ENCODE measurements around the gene PIP5K1B. TPM values are rescaled to one million over a fixed set of nuclear protein-coding genes. Genes with fewer than 3 reads are reported as not detected.

PIP5K1B gene
- total and polyA plus RNA-seq, 2 of the 13 experiments (the other 11 are each of a cell fraction or from before 2014, with no cell fraction given) = 15.8 to 17.5 TPM

DNA sequence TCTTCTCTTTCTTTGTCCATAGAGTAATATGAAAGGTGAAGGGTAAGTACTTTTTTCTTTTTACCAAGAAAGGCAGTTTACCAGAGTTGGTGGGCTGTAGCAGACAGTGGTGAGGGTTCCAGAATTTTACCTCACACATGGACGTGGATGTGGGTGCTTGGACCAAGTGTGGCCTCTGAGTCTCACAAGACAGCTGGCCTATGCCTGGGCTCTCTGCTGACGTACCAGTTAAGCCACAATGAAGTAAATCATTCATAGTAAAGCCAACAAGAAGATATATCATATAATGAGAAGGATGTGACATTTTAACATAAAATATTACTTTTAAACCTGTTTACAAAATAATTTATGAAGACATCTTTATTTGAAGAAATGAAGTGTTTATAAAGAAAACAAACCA is 202.9 kb downstream of the PIP5K1B start:
- H3K4me1 ChIP-seq (ENCODE audit: insufficient read depth, low read length) = no peaks in the 10 kb centered on the region
- DNase-seq (ENCODE audit: low spot score) (no peak), FAIRE-seq (no peak), ATAC-seq (no peak)
- H3K27me3 ChIP-seq (ENCODE audit: control insufficient read depth in 1 of 2, insufficient read depth in 2 of 2, low read length in 2 of 2) = no peaks in the 10 kb centered on the region
- H2AFZ ChIP-seq (ENCODE audit: low read length) = no peak overlapping the region
- no peaks in the 10 kb centered on the region for H4K20me1 ChIP-seq (ENCODE audit: insufficient read depth, low read length)
- H3K4me3 ChIP-seq (replicated peaks in 1 of 3; ENCODE audit: insufficient read depth in 1 of 3, low read depth in 2 of 3, low read length in 3 of 3) = no peak overlapping the region
- no peak overlapping the region for H3K4me2 ChIP-seq (ENCODE audit: low read depth, low read length)
- ChIA-PET POLR2A (no interaction called here), CTCF (ENCODE audit: low intra/inter-chr PET ratio, low total read pairs) (no interaction called here)
- intact Hi-C loops (cut with micrococcal nuclease; ENCODE audit: unreplicated experiment) (no loop called here), in situ Hi-C loops (cut with HindIII; ENCODE audit: extremely low pct_ligation_motif_present, low pct_unique_long_range_greater_than_20kb) (no loop called here)
- no peak overlapping the region for H3K9ac ChIP-seq (ENCODE audit: insufficient read depth, low read depth, low read length)
- H3K36me3 ChIP-seq (replicated peaks in 1 of 2; ENCODE audit: control insufficient read depth in 1 of 2, insufficient read depth in 2 of 2, low read length in 2 of 2) = no peaks in the 10 kb centered on the region
- BruUV-seq (replicated peaks) = no TSS peak
- TF ChIP-seq PRPF4 (IDR thresholded peaks at IDR 0.05; ENCODE audit: low read depth, low read length, poor library complexity, severe bottlenecking) (no peak), HOXD1 (CRISPR knock-in tag; IDR thresholded peaks at IDR 0.05) (no peak), KDM6A (CRISPR knock-in tag; IDR thresholded peaks at IDR 0.05; ENCODE audit: low read depth) (no peak), TBL1XR1 (IDR thresholded peaks at IDR 0.05; ENCODE audit: borderline replicate concordance, low read length, partially characterized antibody) (no peak), ZSCAN31 (CRISPR knock-in tag; IDR thresholded peaks at IDR 0.05; ENCODE audit: low read depth) (no peak), ZNF383 (CRISPR knock-in tag; IDR thresholded peaks at IDR 0.05; ENCODE audit: borderline replicate concordance) (no peak)
- H3K9me3 ChIP-seq (ENCODE audit: low read length) = no peaks in the 10 kb centered on the region
- 92% methylated on average over 2 of the region's 2 CpGs for WGBS (ENCODE audit: low lambda C conversion rate)
- no peak overlapping the region for H3K27ac ChIP-seq (ENCODE audit: extremely low read length, insufficient read depth, low read length)
- H3K79me2 ChIP-seq (ENCODE audit: insufficient read depth, low read length) = no peaks in the 10 kb centered on the region

DNA sequence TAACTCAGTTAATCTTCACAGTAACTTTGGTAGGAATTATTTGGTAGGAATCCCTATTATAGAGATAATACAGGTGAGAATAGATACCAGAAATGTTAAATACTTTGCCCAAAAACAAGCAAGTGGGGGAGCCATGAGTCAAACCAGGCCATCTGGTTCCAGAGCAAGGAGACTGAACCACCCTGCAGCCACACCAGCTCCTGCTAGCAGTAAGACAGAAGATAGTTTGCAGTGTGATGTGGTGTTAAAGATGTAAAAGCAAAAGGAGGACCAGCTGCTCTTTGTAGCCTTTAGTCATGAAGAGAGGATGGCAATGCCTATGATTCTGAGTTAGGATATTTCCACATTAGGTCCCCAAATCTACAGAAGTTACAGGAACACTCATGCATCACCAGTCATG is 207.5 kb downstream of the PIP5K1B start:
- Histone ChIP-seq H4K20me1 (ENCODE audit: insufficient read depth, low read length) (no peaks in the 10 kb centered on the region), H3K9ac (ENCODE audit: insufficient read depth, low read depth, low read length) (no peak overlapping the region), H3K79me2 (ENCODE audit: insufficient read depth, low read length) (no peaks in the 10 kb centered on the region), H3K4me3 (replicated peaks in 1 of 3; ENCODE audit: insufficient read depth in 1 of 3, low read depth in 2 of 3, low read length in 3 of 3) (no peak overlapping the region), H3K27me3 (ENCODE audit: control insufficient read depth in 1 of 2, insufficient read depth in 2 of 2, low read length in 2 of 2) (no peaks in the 10 kb centered on the region), H3K9me3 (ENCODE audit: low read length) (no peaks in the 10 kb centered on the region), H3K4me1 (ENCODE audit: insufficient read depth, low read length) (no peaks in the 10 kb centered on the region), H3K4me2 (ENCODE audit: low read depth, low read length) (no peak overlapping the region), H3K27ac (ENCODE audit: extremely low read length, insufficient read depth, low read length) (no peak overlapping the region), H2AFZ (ENCODE audit: low read length) (no peak overlapping the region), H3K36me3 (replicated peaks in 1 of 2; ENCODE audit: control insufficient read depth in 1 of 2, insufficient read depth in 2 of 2, low read length in 2 of 2) (peaks cover 2 to 7% of the 10 kb centered on the region in 2 experiments; a peak in 2 of 5 replicates)
- no peak for FAIRE-seq
- CTCF ChIA-PET (ENCODE audit: low intra/inter-chr PET ratio, low total read pairs) = no interaction called here
- POLR2A ChIA-PET = no interaction called here
- intact Hi-C loops (cut with micrococcal nuclease; ENCODE audit: unreplicated experiment) = no loop called here
- in situ Hi-C loops (cut with HindIII; ENCODE audit: extremely low pct_ligation_motif_present, low pct_unique_long_range_greater_than_20kb) = no loop called here
- no peak for DNase-seq (ENCODE audit: low spot score)
- BruUV-seq (replicated peaks) = no TSS peak
- ATAC-seq = no peak
- TF ChIP-seq, protein P1, sequence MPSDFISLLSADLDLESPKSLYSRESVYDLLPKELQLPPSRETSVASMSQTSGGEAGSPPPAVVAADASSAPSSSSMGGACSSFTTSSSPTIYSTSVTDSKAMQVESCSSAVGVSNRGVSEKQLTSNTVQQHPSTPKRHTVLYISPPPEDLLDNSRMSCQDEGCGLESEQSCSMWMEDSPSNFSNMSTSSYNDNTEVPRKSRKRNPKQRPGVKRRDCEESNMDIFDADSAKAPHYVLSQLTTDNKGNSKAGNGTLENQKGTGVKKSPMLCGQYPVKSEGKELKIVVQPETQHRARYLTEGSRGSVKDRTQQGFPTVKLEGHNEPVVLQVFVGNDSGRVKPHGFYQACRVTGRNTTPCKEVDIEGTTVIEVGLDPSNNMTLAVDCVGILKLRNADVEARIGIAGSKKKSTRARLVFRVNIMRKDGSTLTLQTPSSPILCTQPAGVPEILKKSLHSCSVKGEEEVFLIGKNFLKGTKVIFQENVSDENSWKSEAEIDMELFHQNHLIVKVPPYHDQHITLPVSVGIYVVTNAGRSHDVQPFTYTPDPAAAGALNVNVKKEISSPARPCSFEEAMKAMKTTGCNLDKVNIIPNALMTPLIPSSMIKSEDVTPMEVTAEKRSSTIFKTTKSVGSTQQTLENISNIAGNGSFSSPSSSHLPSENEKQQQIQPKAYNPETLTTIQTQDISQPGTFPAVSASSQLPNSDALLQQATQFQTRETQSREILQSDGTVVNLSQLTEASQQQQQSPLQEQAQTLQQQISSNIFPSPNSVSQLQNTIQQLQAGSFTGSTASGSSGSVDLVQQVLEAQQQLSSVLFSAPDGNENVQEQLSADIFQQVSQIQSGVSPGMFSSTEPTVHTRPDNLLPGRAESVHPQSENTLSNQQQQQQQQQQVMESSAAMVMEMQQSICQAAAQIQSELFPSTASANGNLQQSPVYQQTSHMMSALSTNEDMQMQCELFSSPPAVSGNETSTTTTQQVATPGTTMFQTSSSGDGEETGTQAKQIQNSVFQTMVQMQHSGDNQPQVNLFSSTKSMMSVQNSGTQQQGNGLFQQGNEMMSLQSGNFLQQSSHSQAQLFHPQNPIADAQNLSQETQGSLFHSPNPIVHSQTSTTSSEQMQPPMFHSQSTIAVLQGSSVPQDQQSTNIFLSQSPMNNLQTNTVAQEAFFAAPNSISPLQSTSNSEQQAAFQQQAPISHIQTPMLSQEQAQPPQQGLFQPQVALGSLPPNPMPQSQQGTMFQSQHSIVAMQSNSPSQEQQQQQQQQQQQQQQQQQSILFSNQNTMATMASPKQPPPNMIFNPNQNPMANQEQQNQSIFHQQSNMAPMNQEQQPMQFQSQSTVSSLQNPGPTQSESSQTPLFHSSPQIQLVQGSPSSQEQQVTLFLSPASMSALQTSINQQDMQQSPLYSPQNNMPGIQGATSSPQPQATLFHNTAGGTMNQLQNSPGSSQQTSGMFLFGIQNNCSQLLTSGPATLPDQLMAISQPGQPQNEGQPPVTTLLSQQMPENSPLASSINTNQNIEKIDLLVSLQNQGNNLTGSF (CRISPR knock-in tag; IDR thresholded peaks at IDR 0.05) = no peak
- TF ChIP-seq ZBTB21 (CRISPR knock-in tag; IDR thresholded peaks at IDR 0.05) (no peak), RAD51 (IDR thresholded peaks at IDR 0.05; ENCODE audit: borderline replicate concordance) (no peak), KLF16 (CRISPR knock-in tag; IDR thresholded peaks at IDR 0.05) (no peak), TAF15 (IDR thresholded peaks at IDR 0.05; ENCODE audit: low read depth, low read length, poor library complexity, severe bottlenecking) (no peak), HNRNPLL (IDR thresholded peaks at IDR 0.05; ENCODE audit: low read depth, low read length, poor library complexity, severe bottlenecking) (no peak)
- TF ChIP-seq, protein P2, sequence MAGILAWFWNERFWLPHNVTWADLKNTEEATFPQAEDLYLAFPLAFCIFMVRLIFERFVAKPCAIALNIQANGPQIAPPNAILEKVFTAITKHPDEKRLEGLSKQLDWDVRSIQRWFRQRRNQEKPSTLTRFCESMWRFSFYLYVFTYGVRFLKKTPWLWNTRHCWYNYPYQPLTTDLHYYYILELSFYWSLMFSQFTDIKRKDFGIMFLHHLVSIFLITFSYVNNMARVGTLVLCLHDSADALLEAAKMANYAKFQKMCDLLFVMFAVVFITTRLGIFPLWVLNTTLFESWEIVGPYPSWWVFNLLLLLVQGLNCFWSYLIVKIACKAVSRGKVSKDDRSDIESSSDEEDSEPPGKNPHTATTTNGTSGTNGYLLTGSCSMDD (CRISPR knock-in tag; IDR thresholded peaks at IDR 0.05) = no peak
